ENCODE measurements around the gene CYS1.
"Not testable (repeated sequence)": the region's sequence is repeated elsewhere in the genome, so short reads cannot be mapped to it uniquely, and the experiment has no call there.

Gene CYS1

GRCh38 chr2:10030798-10031197, 49.4 kb downstream of the CYS1 start:
- DNase-seq (ENCODE audit: low read depth in 2 of 2), result not testable (repeated sequence)

GRCh38 chr2:10030311-10030736, 49.9 kb downstream of the CYS1 start:
- no peak for DNase-seq (ENCODE audit: low read depth in 2 of 2)

- DNase-seq (ENCODE audit: low read depth in 2 of 2), result no peak
Observed at GRCh38 chr2:10029875-10030223, 50.4 kb downstream of the CYS1 start.

GRCh38 chr2:10028988-10029874, 51.0 kb downstream of the CYS1 start:
- no peak for DNase-seq (ENCODE audit: low read depth in 2 of 2)

- DNase-seq (ENCODE audit: low read depth in 2 of 2), result no peak
Observed at GRCh38 chr2:10028407-10028987, 51.7 kb downstream of the CYS1 start.

GRCh38 chr2:10027660-10028330, 52.4 kb downstream of the CYS1 start:
- no peak for DNase-seq (ENCODE audit: low read depth in 2 of 2)

GRCh38 chr2:10026940-10027569, 53.2 kb downstream of the CYS1 start:
- DNase-seq (ENCODE audit: low read depth in 2 of 2), result no peak

- DNase-seq (ENCODE audit: low read depth in 2 of 2), result no peak
Observed at GRCh38 chr2:10022966-10023662, 57.1 kb downstream of the CYS1 start.

GRCh38 chr2:10022445-10022844, 57.8 kb downstream of the CYS1 start:
- no peak for DNase-seq (ENCODE audit: low read depth in 2 of 2)

GRCh38 chr2:10022041-10022421, 58.2 kb downstream of the CYS1 start:
- DNase-seq (ENCODE audit: low read depth in 2 of 2), result no peak

- no peak for DNase-seq (ENCODE audit: low read depth in 2 of 2)
Observed at GRCh38 chr2:10019602-10020400, 60.4 kb downstream of the CYS1 start.

- DNase-seq (ENCODE audit: low read depth in 2 of 2), result no peak
Observed at GRCh38 chr2:10019174-10019573, 61.0 kb downstream of the CYS1 start.

GRCh38 chr2:10017313-10017941, 62.8 kb downstream of the CYS1 start:
- no peak for DNase-seq (ENCODE audit: low read depth in 2 of 2)

- DNase-seq (ENCODE audit: low read depth in 2 of 2), result no peak
Observed at GRCh38 chr2:10016802-10017258, 63.4 kb downstream of the CYS1 start.

GRCh38 chr2:10016001-10016801, 64.0 kb downstream of the CYS1 start:
- DNase-seq (ENCODE audit: low read depth in 2 of 2), result no peak

- DNase-seq (ENCODE audit: low read depth in 2 of 2), result not testable (repeated sequence)
Observed at GRCh38 chr2:10015376-10015989, 64.7 kb downstream of the CYS1 start.

- no peak for DNase-seq (ENCODE audit: low read depth in 2 of 2)
Observed at GRCh38 chr2:10014418-10015190, 65.6 kb downstream of the CYS1 start.

All from stimulated activated CD4-positive, alpha-beta T cell treated with anti-CD3 and anti-CD28 coated beads, Interleukin-1b, Interleukin-23, amount 100 ng/mL, for 1 hour (primary cell).